H1 (cell line): ENCODE data around the gene CNTN5. TPM values are rescaled to one million over a fixed set of nuclear protein-coding genes. Genes with fewer than 3 reads are reported as not detected.

Experiments
- CTCF ChIA-PET: fragments of 300-600 bp; sonication (Branson Sonifier 250); formaldehyde crosslinking; loops from one replicate; lab custom pipeline; 2021; ENCODE audit not compliant: partially characterized antibody; lab: Charles Lee
- POLR2A ChIA-PET: fragments of 300-600 bp; sonication (Branson Sonifier 250); formaldehyde crosslinking; loops from one replicate; lab custom pipeline; 2021; ENCODE audit warnings: inconsistent platforms; ENCODE audit not compliant: partially characterized antibody; lab: Charles Lee
- DNase-seq, 2 experiments: peaks; one replicate each; pipeline versions ENCODE4 v3.0.0 to v3.0.0-alpha.2; 2010 to 2022; ENCODE audit warnings: low spot score in 2 of 2, low read depth in 1 of 2, mixed read lengths in 1 of 2
- FAIRE-seq: peaks from 2 replicates; lab custom pipeline; 2011; peaks lifted over from hg19 to GRCh38; lab: Jason Lieb, UNC
- H2AFZ ChIP-seq: 2 replicates; pipeline ENCODE4 v1.8.1; 2012; ENCODE audit warnings: low read length, inconsistent platforms
- H2AK5ac ChIP-seq: 2 replicates; pipeline ENCODE4 v1.6.1; 2013; ENCODE audit warnings: low read depth, low read length
- H2BK120ac ChIP-seq: replicated peaks from 2 replicates; pipeline ENCODE3; 2013; ENCODE audit warnings: low read depth, low read length, inconsistent platforms
- H2BK12ac ChIP-seq: 2 replicates; pipeline ENCODE4 v1.6.1; 2013; ENCODE audit warnings: low read depth, low read length
- H2BK15ac ChIP-seq: 2 replicates; pipeline ENCODE4 v1.6.1; 2013; ENCODE audit warnings: low read length
- H2BK20ac ChIP-seq: 2 replicates; pipeline ENCODE4 v1.6.1; 2013; ENCODE audit warnings: low read length
- H2BK5ac ChIP-seq: 2 replicates; pipeline ENCODE4 v1.6.1; 2013; ENCODE audit warnings: low read depth, low read length
- H3K14ac ChIP-seq: 2 replicates; pipeline ENCODE4 v1.6.1; 2013; ENCODE audit warnings: inconsistent platforms; ENCODE audit not compliant: insufficient read length
- H3K18ac ChIP-seq: 2 replicates; pipeline ENCODE4 v1.6.1; 2013; ENCODE audit warnings: low read length; ENCODE audit errors: extremely low read depth
- H3K23ac ChIP-seq: 2 replicates; pipeline ENCODE4 v1.6.1; 2013; ENCODE audit warnings: inconsistent platforms; ENCODE audit not compliant: insufficient read length
- H3K23me2 ChIP-seq: 2 replicates; pipeline ENCODE4 v1.6.1; 2013; ENCODE audit warnings: low read depth, low read length
- H3K27ac ChIP-seq: 2 replicates; pipeline ENCODE4 v1.6.1; 2011; ENCODE audit warnings: low read depth, low read length, inconsistent platforms
- H3K27me3 ChIP-seq, 4 experiments: replicated peaks in 1 of 4; 1 replicate in 1 of 4; 2 replicates in 3 of 4; pipeline versions ENCODE4 v1.6.1 to v1.8.1; 2011 to 2013; ENCODE audit warnings: low read length in 3 of 4, mild to moderate bottlenecking in 3 of 4, inconsistent platforms in 2 of 4, mixed read lengths in 2 of 4, moderate library complexity in 1 of 4; ENCODE audit not compliant: control insufficient read depth in 3 of 4, insufficient read depth in 3 of 4; ENCODE audit errors: extremely low read depth in 1 of 4
- H3K36me3 ChIP-seq, 4 experiments: 2 replicates each; pipeline versions ENCODE4 v1.6.1 to v1.8.1; 2011 to 2013; ENCODE audit warnings: mild to moderate bottlenecking in 4 of 4, low read length in 3 of 4, moderate library complexity in 2 of 4, control low read depth in 1 of 4, inconsistent platforms in 1 of 4; ENCODE audit not compliant: insufficient read depth in 4 of 4, control insufficient read depth in 2 of 4
- H3K4ac ChIP-seq: replicated peaks from 2 replicates; pipeline ENCODE3; 2013; ENCODE audit warnings: low read length, low read depth, mixed read lengths, inconsistent platforms; ENCODE audit not compliant: insufficient read length
- H3K4me1 ChIP-seq, 4 experiments: replicated peaks in 1 of 4; 1 replicate in 1 of 4; 2 replicates in 3 of 4; pipeline versions ENCODE4 v1.6.1 to v1.8.1; 2011 to 2013; ENCODE audit warnings: low read length in 3 of 4, inconsistent platforms in 2 of 4, mixed read lengths in 1 of 4; ENCODE audit not compliant: insufficient read depth in 4 of 4, control insufficient read depth in 3 of 4
- H3K4me2 ChIP-seq, 2 experiments: 2 replicates each; pipeline versions ENCODE4 v1.6.1 to v1.8.1; 2011 to 2013; ENCODE audit warnings: low read depth in 2 of 2, low read length in 2 of 2, control low read depth in 1 of 2, inconsistent platforms in 1 of 2, mild to moderate bottlenecking in 1 of 2; ENCODE audit not compliant: insufficient read depth in 1 of 2
- H3K4me3 ChIP-seq, 4 experiments: fragments of 200-600, 300-600 bp in 1 of 4; sonication (generic), shearing (Covaris generic), sonication (Bioruptor Twin) in 1 of 4; 2 replicates each; pipeline versions ENCODE4 v1.5.1 to v1.8.1; 2011 to 2016; ENCODE audit warnings: low read length in 4 of 4, low read depth in 3 of 4, control low read depth in 2 of 4, inconsistent platforms in 2 of 4, mild to moderate bottlenecking in 2 of 4, mixed read lengths in 1 of 4, moderate library complexity in 1 of 4; ENCODE audit not compliant: insufficient read depth in 2 of 4; ENCODE audit errors: extremely low read depth in 1 of 4
- H3K56ac ChIP-seq: replicated peaks from 2 replicates; pipeline ENCODE3; 2013; ENCODE audit warnings: low read depth, mild to moderate bottlenecking, mixed read lengths, low read length, inconsistent platforms; ENCODE audit not compliant: insufficient read length
- H3K79me1 ChIP-seq: 2 replicates; pipeline ENCODE4 v1.6.1; 2013; ENCODE audit warnings: low read depth, low read length, control low read depth
- H3K79me2 ChIP-seq, 2 experiments: 2 replicates each; pipeline versions ENCODE4 v1.6.1 to v1.8.1; 2012 to 2013; ENCODE audit warnings: low read length in 2 of 2, mild to moderate bottlenecking in 2 of 2, inconsistent platforms in 1 of 2; ENCODE audit not compliant: insufficient read depth in 2 of 2, control insufficient read depth in 1 of 2
- H3K9ac ChIP-seq, 4 experiments: replicated peaks in 1 of 4; 1 replicate in 1 of 4; 2 replicates in 3 of 4; pipeline versions ENCODE4 v1.6.1 to v1.8.1; 2011 to 2013; ENCODE audit warnings: low read depth in 3 of 4, low read length in 3 of 4, control low read depth in 2 of 4, mild to moderate bottlenecking in 2 of 4, moderate library complexity in 2 of 4, inconsistent platforms in 1 of 4; ENCODE audit errors: extremely low read depth in 1 of 4
- H3K9me3 ChIP-seq, 2 experiments: 2 replicates each; pipeline versions ENCODE4 v1.6.1 to v1.8.1; 2012 to 2013; ENCODE audit warnings: mild to moderate bottlenecking in 2 of 2, moderate library complexity in 2 of 2, control low read depth in 1 of 2, inconsistent platforms in 1 of 2, low read depth in 1 of 2, low read length in 1 of 2, mixed read lengths in 1 of 2; ENCODE audit not compliant: insufficient read depth in 2 of 2
- H4K20me1 ChIP-seq, 2 experiments: replicated peaks in 1 of 2; 2 replicates each; pipeline versions ENCODE3 to v1.8.1; 2011 to 2013; ENCODE audit warnings: inconsistent platforms in 2 of 2, low read length in 2 of 2, mild to moderate bottlenecking in 1 of 2; ENCODE audit not compliant: insufficient read depth in 2 of 2, control insufficient read depth in 1 of 2
- H4K5ac ChIP-seq: 2 replicates; pipeline ENCODE4 v1.6.1; 2013; ENCODE audit warnings: low read length, low read depth, mixed read lengths, inconsistent platforms; ENCODE audit not compliant: insufficient read length
- H4K8ac ChIP-seq: 2 replicates; pipeline ENCODE4 v1.8.0; 2013; ENCODE audit warnings: mild to moderate bottlenecking, moderate library complexity, low read length, inconsistent platforms; ENCODE audit not compliant: insufficient read depth; ENCODE audit errors: extremely low read depth
- H4K91ac ChIP-seq: replicated peaks from 2 replicates; pipeline ENCODE3; 2013; ENCODE audit warnings: low read length, mixed read lengths, inconsistent platforms; ENCODE audit not compliant: insufficient read length
- BACH1 ChIP-seq: IDR thresholded peaks from 2 replicates; pipeline ENCODE4 v1.6.1; 2012; ENCODE audit warnings: low read length, improper control_type of control experiment
- BCL11A ChIP-seq, 2 experiments: IDR thresholded peaks; one replicate each; pipeline ENCODE4 v1.6.1; 2011; ENCODE audit warnings: low read depth in 2 of 2, low read length in 2 of 2, mild to moderate bottlenecking in 2 of 2
- CBX8 ChIP-seq: fragments of 300-800, 300-1000 bp; sonication (generic); IDR thresholded peaks from 2 replicates; pipeline ENCODE4 v1.7.1; 2016; ENCODE audit warnings: low read depth, low read length, borderline replicate concordance
- CHD1 ChIP-seq: IDR thresholded peaks from 2 replicates; pipeline ENCODE4 v1.6.1; 2012; ENCODE audit warnings: low read depth, low read length, improper control_type of control experiment
- GTF2F1 ChIP-seq: IDR thresholded peaks from 2 replicates; pipeline ENCODE4 v1.6.1; 2012; ENCODE audit warnings: low read depth, low read length, improper control_type of control experiment, borderline replicate concordance
- HDAC6 ChIP-seq: IDR thresholded peaks from one replicate; pipeline ENCODE4 v1.7.1; 2012; ENCODE audit warnings: low read depth, mild to moderate bottlenecking, inconsistent platforms, low read length, moderate library complexity
- KDM5A ChIP-seq: fragments of 200-600 bp; IDR thresholded peaks from 2 replicates; pipeline ENCODE4 v1.7.1; 2012; ENCODE audit warnings: mild to moderate bottlenecking, low read length, inconsistent platforms, mixed read lengths
- RBBP5 ChIP-seq: IDR thresholded peaks from 2 replicates; pipeline ENCODE4 v1.7.1; 2012; ENCODE audit warnings: low read depth, mild to moderate bottlenecking, inconsistent platforms, low read length, moderate library complexity, borderline replicate concordance
- SIX5 ChIP-seq: IDR thresholded peaks from 2 replicates; pipeline ENCODE4 v1.6.1; 2011; ENCODE audit warnings: mild to moderate bottlenecking, low read depth, low read length
- SP2 ChIP-seq: IDR thresholded peaks from 2 replicates; pipeline ENCODE4 v1.6.1; 2012; ENCODE audit warnings: mild to moderate bottlenecking, low read length, inconsistent platforms
- TAF7 ChIP-seq: optimal IDR thresholded peaks from 2 replicates; pipeline ENCODE3; 2011; ENCODE audit warnings: low read depth, mild to moderate bottlenecking, inconsistent platforms, low read length, moderate library complexity, borderline replicate concordance
- TBP ChIP-seq: IDR thresholded peaks from 2 replicates; pipeline ENCODE4 v1.6.1; 2011; ENCODE audit warnings: low read depth, low read length, improper control_type of control experiment
- TCF12 ChIP-seq: IDR thresholded peaks from 2 replicates; pipeline ENCODE4 v1.6.1; 2011; ENCODE audit warnings: low read depth, mild to moderate bottlenecking, low read length
- WGBS, 2 experiments: shearing (Covaris generic) in 1 of 2; methylation state at CpG; one replicate each; pipeline versions ENCODE4 v1.1.6 to v1.1.7; 2013 to 2015; ENCODE audit warnings: low lambda C conversion rate in 2 of 2, mixed read lengths in 2 of 2, inconsistent platforms in 1 of 2, low coverage in 1 of 2, missing lambda C conversion rate in 1 of 2; ENCODE audit not compliant: insufficient replicate concordance in 2 of 2, insufficient coverage in 1 of 2, insufficient read length in 1 of 2; ENCODE audit errors: extremely low coverage in 1 of 2, missing lambda C conversion rate in 1 of 2; 5-methylcytosine and 5-hydroxymethylcytosine counted together
- polyA plus RNA-seq, 7 experiments: library from polyadenylated mRNA; depleted of rRNA in 3 of 7; stranded (reverse) in 5 of 7; unstranded in 2 of 7; fragments of >200 nt in 5 of 7; fragments of 200-250 nt in 2 of 7; gene quantifications; 1 replicate in 5 of 7; 2 replicates in 1 of 7; 4 replicates in 1 of 7; pipeline versions ENCODE4 v1.2.1 to v1.2.3, GENCODE V29; 2011 to 2013; ENCODE audit warnings: missing spikeins in 2 of 7, mixed read lengths in 2 of 7
- total RNA-seq: library from RNA; stranded (reverse); fragmentation: NEBNext Ultra II Directional; extraction: Animal tissue kit (Norgen Biotek cat#: 25700); gene quantifications from 2 replicates; pipeline ENCODE4 v1.2.1, GENCODE V29; 2021
- TF ChIP-seq, protein P1 (sequence below): IDR thresholded peaks from 2 replicates; pipeline ENCODE4 v1.6.1; 2011; ENCODE audit warnings: low read length, improper control_type of control experiment

CNTN5 gene
- total and polyA plus RNA-seq, 2 of the 8 experiments (the other 6 are each of a cell fraction or from before 2014, with no cell fraction given), result not detected

DNA sequence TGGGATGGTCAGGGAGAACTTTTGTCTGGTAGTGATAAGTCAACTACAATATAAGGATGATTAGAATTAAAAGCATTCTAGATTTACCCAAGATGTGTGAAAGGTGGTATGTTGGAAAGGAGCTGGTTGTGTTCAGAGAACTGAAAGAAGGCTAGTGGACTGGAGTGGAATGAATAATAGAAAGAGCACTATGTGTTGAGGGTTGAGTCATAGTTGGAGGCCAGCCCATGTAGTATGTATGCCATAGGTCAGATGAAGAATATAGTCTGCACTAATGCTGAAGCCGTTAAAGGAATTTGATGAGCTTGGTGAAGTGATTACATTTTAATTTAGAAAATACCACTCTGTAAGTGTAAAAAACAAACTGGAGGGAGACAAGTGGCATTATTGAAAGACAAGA lies 514.1 kb downstream of the CNTN5 start:
- no peak for DNase-seq
- H2BK5ac ChIP-seq, result no peak overlapping the region
- 93% methylated on average over 1 of the region's 1 CpG; no CpG with 5 or more reads in 1 of the 2 experiments for WGBS, 2 experiments
- no peak for TF ChIP-seq SP2
- no peak for TF ChIP-seq KDM5A
- TF ChIP-seq CBX8, result no peak
- TF ChIP-seq TBP, result no peak
- TF ChIP-seq BACH1, result no peak
- TF ChIP-seq TAF7, result no peak
- no peak for TF ChIP-seq CHD1
- TF ChIP-seq TCF12, result no peak
- TF ChIP-seq RBBP5, result no peak
- TF ChIP-seq BCL11A (IDR thresholded peaks at IDR 0.05; ENCODE audit: low read depth in 2 of 2, low read length in 2 of 2), result no peak
- TF ChIP-seq HDAC6, result no peak
- no peak for TF ChIP-seq GTF2F1
- no peak for TF ChIP-seq SIX5
- TF ChIP-seq, protein P1, sequence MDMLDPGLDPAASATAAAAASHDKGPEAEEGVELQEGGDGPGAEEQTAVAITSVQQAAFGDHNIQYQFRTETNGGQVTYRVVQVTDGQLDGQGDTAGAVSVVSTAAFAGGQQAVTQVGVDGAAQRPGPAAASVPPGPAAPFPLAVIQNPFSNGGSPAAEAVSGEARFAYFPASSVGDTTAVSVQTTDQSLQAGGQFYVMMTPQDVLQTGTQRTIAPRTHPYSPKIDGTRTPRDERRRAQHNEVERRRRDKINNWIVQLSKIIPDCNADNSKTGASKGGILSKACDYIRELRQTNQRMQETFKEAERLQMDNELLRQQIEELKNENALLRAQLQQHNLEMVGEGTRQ, result no peak
- TF ChIP-seq, all 59 proteins: peak for 0
- Histone ChIP-seq H4K8ac (no peak overlapping the region), H4K20me1 (no peaks in the 10 kb centered on the region), H3K79me2 (no peaks in the 10 kb centered on the region), H3K23ac (no peak overlapping the region), H2BK12ac (no peak overlapping the region), H3K23me2 (no peaks in the 10 kb centered on the region; the same call in 1 of the 2 replicates), H4K91ac (no peak overlapping the region), H2AK5ac (no peak overlapping the region), H2AFZ (no peak overlapping the region), H3K36me3 (no peaks in the 10 kb centered on the region), H3K56ac (no peak overlapping the region), H3K4me3 (no peak overlapping the region), H3K27ac (no peak overlapping the region), H3K4me1 (no peaks in the 10 kb centered on the region), H3K14ac (no peak overlapping the region), H2BK15ac (no peak overlapping the region), H3K4me2 (no peak overlapping the region), H3K18ac (no peak overlapping the region), H3K9me3 (peaks cover 0 to 2% of the 10 kb centered on the region in 2 experiments; a peak in 1 of 4 replicates), H3K79me1 (no peaks in the 10 kb centered on the region), H3K9ac (no peak overlapping the region), H2BK120ac (no peak overlapping the region), H4K5ac (no peak overlapping the region), H3K27me3 (no peaks in the 10 kb centered on the region), H3K4ac (no peak overlapping the region), H2BK20ac (no peak overlapping the region)
- ChIA-PET POLR2A (no interaction called here), CTCF (interaction anchor here (0.5 to 1.3 kb wide), 2 partner anchors 33 to 237 kb away, joined by 3 to 4 read pairs; no protein-coding TSS in a partner anchor)
- no peak for FAIRE-seq
